SW480 (cell line): ENCODE results near the gene CCR5AS.
"Not testable (repeated sequence)": the region's sequence is repeated elsewhere in the genome, so short reads cannot be mapped to it uniquely, and the experiment has no call there.

Experiments used
- DNase-seq: peaks from one replicate; pipeline ENCODE4 v3.0.0-alpha.2; 2016; ENCODE audit warnings: low spot score

CCR5AS gene

DNA sequence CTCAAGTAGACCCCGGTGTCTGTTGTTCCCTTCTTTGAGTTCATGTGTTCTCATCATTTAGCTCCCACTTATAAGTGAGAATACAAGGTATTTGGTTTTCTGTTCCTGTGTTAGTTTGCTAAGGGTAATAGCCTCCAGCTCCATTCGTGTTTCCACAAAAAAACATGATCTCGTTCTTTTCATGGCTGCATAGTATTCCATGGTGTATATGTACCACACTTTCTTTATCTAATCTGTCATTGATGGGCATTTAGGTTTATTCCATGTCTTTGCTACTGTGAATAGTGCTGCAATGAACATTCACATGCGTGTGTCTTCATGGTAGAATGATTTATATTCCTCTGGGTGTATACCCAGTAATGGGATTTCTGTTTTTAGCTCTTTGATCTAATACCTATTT, 4.0 kb downstream of the CCR5AS start:
- not testable (repeated sequence) for DNase-seq

DNA sequence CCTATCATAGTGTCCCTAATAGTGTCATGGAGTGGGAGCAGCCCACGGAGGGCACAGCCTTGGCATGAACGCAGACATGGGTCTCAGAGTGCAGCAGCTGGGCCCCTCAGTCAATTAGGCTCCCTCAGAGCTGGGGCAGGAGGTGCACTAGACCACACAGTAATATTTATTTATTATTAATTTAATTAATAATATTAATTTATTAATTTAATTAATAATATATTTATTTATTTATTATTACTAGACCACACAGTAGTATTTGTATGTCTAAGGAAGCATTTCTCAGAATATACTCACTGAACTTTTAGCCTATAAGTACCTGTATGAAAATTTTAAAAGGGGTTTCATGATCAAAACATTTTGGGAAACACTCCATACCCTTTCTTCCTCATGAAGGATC, 5.3 kb downstream of the CCR5AS start:
- no peak for DNase-seq

DNA sequence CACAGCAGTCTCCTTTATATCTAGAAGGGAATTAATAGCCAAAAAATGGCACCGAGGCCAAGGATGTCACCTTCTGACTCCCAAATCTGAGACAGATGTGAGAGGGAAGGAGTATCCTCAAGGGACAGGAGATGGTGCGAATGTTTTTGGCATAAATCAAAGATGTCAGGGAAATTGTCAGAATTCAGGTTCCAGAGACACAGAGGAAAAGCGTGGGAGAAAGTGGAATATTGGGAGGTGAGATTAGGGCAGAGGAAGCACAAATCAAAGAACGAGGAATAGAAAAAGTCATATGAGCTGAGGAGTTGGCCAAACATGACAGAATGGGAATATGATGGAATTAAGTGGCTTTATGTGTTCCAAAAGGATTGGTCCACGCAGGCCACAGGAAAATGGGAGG, 6.0 kb downstream of the CCR5AS start:
- no peak for DNase-seq

DNA sequence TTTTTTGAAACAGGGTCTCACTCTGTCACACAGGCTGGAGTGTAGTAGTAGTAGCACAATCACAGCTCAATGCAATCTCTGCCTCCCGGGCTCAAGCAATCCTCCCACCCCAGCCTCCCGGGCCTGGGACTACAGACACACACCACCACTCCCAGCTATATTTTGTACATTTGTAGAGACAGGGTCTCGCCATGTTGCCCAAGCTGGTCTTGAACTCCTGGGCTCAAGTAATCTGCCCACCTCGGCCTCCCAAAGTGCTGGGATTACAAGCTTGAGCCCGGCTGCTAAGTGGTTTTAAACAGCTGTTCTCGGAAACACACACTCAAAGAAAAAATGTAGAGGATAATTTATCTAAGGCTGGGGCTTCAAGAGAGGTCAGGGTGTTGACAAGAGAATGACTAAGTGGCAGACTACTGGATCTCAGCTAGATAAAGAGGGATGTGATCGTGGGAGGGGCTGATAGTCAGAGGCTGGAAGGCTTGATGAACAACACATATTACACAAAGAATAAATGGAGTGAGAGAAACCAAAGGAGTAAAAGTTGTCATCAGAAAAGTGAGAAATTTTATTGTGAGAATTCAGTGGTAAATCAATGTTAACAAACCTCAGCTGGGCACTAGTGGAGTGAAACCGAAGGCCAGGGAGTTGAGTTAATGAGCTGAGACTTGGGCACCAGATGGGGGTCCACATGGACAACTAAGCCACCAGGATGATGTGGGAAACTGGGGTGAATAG, 6.7 kb downstream of the CCR5AS start:
- DNase-seq, result no peak

DNA sequence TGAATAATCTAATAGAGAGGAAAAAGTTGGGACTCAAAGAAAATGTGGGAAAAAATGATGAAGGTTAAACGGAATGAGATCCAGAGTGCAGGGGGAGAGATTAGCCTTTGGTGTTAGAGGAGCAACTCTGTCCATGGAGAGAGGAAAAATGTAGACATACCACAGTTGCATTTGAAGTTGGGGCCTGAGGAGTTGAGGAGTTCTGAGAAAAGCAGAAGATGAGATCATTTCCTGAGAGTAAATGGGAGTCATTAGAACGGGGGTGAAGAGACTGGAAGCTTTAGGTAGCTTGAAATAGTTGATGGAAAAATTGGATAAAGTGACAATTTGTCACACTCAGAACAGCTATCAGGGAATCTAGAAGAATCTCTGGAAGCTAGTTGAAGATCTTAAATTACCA, 7.3 kb downstream of the CCR5AS start:
- no peak for DNase-seq

DNA sequence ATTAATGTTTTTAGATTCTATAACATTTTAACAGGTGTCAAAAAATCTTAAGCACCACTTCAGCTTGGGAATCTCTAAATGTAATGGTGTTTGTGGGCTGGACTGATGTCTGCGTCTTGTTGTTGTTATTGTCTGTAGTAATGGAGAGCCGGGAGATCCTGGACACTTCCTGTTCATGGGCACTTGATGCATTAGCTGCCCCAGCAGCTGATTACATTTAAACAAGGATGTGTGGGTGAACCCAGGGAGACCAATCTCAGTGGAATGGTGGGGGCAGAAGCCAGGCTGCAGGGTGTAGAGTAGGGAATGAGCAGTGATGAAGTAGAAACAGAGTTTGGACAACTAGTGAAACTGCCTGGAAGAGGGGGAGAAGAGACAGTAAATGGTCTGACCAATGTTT, 7.8 kb downstream of the CCR5AS start:
- DNase-seq, result no peak

DNA sequence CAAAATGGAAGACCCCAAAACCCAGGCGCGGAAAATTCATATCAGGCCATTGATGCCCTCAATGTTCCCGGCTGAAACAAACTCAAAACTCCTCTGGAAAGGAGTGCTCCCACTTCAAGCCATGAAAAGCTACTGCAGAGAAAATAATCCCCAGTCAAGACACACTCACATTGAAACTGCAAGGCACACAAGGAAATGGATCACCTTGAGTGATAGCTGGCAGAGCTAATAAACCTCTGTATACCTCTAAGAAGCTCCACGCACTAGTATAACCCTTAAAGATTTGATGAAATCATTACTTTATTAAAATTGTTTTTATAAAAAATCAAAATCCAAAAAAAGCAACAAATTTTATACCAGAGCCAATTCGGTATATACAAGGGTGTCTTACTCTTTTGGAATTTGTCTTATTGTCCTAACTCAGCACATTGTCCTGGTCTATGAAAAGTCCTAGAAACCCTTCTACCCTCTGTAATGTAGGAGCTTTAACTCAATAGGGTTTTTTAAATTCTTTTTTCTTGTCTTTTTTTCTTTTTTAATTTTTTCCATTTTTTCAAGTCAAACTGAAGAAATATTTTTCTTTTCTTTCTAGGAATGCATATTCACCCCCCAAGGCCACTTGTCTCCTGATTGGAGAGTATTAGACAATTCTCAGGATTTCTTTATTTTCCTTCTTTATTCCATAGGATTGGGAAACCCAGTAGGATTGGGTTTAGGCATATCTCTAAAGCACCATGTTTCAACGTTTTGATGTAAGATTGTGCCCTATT, 8.5 kb downstream of the CCR5AS start:
- DNase-seq, result no peak

DNA sequence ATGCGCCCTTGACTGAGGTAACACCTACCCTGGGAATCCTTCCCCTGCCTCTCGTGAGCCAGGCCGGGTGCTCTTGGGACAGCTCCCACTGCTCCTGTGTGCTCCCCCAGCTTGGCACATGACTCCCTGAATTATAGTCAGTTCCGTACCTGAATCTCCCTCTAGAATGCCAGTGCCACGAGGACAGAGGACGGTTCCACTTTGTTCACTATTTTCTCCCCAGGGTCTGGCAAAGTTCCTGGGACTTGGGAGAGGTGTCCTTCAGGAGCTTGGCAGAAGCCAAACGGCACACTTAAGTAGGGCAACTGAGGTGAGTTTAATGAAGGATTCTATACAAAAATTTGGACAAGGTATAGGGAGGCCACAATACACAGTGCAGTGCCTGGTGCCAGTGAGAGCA, 9.8 kb downstream of the CCR5AS start:
- no peak for DNase-seq

DNA sequence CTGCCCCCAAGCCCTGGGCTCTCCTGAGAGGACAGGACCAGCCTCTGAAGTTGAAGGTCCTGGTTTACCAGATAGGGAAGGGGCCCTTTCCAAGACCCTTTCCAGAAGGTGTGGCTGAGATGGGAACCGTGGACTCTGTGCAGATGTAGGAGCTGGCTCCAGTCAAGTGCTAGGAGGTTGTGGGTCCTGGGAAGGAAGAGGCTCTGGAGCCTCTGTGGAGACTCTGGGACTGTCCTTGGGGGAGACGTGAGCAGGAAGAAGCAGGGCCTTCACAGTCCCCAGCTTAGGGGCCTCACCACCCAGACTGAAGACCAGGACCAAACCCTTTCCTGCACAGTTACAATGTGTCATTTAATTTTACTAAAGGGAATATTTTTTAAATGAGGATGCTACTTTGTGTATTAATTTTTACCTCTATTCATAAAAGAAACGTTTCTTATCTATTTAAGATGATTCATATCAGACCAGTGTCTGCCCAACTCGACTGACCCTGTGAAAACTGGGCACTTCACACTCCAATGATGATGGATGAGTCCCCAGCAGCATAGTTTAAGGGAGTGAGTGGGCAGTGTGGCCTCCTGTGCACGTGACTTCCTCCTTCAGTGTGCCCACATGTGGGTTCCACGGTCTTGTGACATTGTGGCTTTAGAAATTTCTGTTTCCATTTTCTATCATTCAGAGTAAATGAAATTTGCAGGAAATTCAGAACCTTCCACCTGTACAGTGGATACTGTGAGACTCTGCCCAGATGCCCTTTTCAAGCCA, 10.9 kb downstream of the CCR5AS start:
- DNase-seq, result no peak

DNA sequence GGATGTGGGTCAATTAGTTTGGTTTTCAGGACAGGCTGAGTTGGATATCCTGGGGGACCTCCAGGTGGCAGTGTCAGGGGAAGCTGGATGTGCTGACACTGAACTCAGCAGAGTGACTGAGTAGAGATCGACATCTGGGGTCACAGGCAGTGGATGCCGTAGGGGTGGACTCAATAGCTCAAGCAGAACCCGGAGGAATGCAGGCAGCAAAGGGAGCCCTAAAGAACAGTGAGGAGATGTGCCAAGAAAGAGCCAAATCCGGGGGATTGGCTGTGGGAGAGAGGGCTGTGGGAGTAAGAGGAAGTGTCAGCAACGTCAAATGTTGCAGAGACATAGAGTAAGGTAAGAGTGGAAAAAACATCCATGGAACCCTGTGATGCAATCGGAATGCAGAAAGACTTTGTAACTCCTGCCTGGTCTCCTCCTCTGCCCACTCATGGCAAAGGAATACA, 11.6 kb downstream of the CCR5AS start:
- DNase-seq, result no peak

DNA sequence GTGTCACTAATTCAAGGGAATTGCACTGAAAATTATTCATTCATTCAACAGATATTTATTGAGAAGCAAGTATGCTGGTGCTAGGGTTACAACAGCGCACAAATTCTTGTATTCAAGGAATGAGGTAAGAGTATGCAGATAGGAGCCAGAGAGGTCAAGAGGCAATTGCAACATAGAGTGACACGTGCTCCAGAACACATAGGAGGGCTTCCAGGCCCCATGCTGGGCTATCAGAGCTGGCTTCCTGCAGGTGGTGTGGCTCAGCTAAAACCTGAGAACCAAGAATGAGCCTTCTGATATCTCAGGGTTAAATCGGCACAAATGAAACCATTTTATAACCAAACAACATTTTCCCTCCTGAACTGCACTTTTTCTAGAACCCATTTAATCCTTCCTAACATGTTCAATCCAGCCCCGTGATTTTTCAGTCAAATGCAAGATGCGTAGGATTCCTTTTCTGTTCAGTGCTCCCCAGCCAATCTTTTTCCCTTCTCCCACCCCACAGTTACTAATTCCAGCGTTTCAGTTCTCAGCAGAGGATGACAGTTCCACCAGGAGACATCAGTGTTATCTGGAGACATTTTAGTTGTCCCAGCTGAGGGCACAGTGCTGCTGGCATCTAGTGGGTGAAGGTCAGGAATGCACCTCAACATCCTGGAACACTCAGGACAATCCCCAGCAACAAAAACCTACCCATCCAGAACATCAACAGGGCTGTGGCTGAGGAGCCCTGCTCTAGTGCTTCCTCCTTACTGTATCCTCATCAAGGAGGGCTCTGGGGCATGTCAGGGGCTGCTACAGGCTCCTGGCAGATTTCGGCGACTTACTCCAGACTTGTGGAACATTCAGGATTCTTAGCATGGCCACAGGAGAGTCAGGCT, 13.1 kb downstream of the CCR5AS start:
- no peak for DNase-seq

DNA sequence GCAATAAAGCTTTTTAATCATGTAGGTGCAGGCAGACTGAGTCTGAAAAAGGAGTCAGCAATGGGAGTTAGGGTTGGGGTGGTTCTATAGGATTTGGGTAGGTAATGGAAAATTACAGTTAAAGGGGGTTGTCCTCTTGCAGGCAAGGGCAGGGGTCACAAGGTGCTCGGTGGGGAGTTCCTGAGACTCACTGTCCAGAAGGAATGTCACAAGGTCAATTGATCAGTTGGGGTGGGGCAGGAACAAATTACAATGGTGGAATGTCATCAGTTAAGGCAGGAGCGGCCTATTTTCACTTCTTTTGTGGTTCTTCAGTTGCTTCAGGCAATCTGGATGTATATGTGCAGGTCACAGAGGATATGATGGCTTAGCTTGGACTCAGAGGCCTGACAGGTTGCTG, 13.9 kb downstream of the CCR5AS start:
- no peak for DNase-seq

DNA sequence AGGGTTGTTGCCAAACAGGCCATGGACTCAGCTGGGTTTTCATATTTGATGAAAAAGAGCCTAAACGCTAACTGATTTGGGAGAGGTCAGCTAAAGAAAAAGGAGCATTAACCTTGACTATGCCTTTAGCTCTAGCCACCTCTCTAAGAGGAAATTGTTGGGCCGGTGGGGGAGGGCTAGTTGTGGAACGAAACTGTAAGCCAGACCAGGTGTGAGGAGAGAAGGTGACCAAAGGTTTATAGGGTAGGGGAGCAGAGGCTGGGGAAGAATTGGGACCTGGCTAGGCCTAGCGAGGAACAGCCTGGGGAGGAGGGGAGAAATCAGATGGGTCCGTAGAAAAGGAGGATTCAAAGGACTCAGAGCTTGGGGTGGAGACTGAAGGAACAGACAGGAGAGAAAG, 15.3 kb downstream of the CCR5AS start:
- not testable (repeated sequence) for DNase-seq

DNA sequence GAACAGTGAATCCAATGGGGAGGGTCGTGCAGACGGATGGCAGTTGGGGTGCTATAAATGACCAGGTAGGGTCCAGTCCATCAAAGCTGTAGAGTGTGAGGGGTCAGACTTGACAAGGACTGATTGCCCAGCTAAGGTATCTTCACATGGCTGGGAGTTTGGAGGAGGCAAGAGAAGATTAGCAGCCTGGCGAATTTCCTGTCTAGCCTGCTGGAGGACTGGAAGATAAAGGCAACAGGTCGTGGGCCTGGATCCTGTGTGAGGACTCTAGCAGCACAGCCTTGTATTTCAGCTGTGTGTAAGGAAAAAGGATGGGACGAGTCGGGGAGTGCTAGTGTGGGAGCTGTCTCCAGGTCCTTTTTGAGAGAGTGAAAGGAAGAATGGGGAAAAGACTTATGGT, 17.6 kb downstream of the CCR5AS start:
- no peak for DNase-seq

DNA sequence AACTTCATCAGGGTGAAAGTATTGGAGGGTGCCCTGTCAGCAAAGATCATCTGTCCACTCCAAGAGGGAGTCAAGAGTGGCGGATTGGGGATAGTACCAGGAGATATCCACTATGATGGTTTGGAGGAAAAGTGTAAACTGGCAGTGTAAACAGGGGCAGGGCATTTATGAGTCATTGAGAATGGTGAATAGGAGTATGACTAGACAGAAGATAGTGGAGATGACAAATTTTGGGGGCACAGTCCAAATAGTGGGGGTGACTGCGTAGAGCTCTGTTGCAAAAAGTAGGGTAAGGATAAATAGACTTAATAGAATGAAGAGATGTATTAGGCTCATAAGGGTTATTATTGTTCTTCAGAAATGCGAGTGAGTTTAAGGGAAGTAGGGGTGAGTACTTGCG, 18.0 kb downstream of the CCR5AS start:
- not testable (repeated sequence) for DNase-seq

DNA sequence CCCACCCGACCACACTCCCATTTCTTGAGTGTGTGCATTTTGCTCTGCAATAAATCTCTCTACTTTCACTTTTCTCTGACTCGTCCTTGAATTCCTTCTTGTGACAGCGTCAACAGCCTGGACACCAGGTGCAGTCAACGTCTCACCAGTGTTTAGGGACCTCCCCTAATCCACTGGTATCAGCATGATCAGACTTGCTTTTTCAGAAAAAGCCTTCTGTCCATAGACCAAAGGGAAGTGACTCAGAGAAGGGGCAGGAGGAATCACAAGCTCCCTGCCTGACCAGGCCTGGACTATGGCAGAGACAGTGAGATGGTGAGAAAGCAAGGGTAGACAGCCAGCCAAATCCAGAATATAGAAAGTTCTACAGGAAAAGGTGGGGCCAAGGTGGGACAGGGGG, 20.7 kb downstream of the CCR5AS start:
- DNase-seq, result peak; percentile 62

DNA sequence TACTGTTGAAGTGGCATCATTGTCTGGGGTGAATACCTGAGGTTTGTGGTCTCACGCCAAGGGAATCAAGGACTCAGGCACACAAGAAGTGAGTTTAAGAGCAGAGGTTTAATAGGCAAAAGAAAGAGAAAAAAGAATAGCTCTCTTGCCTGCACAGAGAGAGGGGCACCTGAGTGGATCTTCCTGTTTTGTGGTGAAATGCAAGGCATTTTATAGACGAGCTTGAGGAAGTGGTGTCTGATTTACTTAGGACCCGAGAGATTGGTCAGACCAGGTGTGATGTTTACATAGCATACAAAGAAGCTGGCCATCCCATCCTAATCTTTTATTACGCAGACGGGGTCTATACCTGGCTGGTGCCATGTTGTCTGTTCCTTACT, 22.9 kb downstream of the CCR5AS start:
- no peak for DNase-seq

DNA sequence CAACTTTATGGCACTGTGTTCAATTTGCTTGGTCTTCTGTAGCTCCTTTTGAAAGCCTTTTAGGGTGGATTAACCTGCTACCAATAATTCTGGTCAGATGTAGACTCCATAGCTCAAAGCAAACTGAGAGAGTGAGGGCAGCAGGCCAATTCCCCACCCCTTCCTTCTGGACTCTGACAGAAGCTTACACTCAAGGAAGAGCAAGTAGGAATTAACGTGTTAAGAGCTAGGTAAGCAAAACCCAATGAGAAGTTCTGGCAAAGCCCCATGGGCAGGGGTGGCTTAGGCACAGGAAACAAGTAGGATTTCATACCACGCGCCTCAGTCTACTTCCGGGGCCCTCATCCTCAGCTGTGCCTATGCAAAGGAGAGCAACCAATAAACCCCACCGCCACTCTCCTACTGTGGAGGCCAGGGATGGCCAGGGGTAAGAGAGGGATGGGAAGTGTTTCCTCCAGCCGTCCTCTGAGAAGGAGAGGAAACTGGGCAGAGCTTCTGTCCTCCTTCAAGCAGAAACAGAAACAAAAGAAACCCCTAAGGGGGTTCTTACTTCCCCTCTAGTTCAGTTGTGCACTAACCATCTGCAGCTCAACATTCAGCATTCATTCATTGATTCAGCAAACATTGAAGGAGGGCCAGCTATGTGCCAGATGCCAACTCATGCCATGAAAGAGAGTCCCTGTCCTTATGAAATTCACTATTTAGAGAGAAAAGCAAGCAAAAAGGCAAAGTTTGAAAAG, 23.5 kb downstream of the CCR5AS start:
- no peak for DNase-seq

DNA sequence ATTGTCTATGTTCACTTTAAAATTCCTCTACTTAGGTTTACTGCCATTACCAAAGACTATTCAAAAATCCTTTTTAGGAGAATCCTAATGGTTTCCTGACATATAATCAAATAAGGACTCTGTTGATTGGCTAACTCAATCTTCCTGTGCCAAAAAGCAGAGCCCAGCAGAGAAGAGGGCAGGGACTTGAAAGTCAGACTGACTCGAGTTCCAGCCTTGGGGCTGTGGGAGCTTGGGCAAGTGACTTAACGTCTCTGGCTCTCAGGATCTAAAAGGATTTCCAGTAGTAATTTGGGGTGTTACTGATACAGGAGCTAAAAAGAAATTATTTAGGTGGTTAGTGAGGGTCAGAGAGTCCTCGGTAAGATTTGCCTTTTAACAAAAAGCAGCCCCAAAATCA, 25.2 kb downstream of the CCR5AS start:
- DNase-seq, result no peak

DNA sequence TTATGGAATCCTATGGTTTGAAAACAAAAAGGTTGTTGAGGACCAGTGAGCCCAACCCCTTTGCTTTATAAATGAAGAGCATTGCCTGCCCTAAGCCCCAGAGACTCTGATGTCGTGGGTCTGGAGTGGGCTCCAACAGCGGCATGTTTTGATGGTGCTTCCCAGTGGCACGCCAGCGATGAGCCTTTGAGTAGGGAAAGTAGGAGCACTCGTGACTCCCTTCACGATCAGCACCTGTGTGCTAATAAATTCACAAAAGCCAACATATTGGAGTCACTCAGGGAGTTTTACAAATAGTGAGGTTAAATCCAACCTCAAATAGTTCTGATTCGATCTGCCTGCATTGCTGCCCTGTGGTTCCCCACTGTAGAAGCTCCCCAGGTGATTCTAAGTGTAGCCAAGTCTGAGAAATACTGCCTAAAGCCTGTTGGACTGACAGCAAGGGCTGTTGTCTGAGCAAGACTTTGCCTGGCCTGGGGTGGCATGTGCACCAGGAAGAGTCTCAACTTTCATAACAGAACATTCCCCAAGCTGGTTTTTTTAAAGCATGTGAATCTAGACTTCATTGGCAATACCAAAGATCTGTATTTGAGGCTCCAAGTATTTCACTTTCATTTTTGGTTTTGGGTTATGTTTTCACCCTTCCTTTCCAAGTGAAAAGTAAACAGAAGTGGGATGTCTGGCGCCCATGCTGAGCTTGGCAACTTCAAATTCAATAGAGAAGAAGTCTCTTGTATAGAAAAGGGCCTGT, 26.2 kb downstream of the CCR5AS start:
- no peak for DNase-seq
